Measurements from ENCODE around the gene EEIG2.
"Not testable (repeated sequence)": the region's sequence is repeated elsewhere in the genome, so short reads cannot be mapped to it uniquely, and the experiment has no call there.

DNA sequence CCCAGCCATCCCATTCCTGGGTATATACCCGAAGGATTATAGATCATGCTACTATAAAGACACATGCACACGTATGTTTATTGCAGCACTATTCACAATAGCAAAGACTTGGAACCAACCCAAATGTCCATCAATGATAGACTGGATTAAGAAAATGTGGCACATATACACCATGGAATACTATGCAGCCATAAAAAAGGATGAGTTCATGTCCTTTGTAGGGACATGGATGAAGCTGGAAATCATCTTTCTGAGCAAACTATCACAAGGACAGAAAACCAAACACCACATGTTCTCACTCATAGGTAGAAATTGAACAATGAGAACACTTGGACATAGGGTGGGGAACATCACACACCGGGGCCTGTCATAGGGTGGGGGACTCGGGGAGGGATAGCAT lies 12.4 kb upstream of the EEIG2 start:
- TF ChIP-seq POLR2A, TAF1, POLR2AphosphoS5, POU2F2 (IDR thresholded peaks at IDR 0.05; ENCODE audit: low read depth, low read length): not testable (repeated sequence)

All from GM12891 (cell line).